Amniotic epithelial cell (primary cell): Measurements from ENCODE around the gene CARMIL1.

ENCODE experiments used
- DNase-seq: peaks from one replicate; pipeline ENCODE4 v3.0.0-alpha.2; 2010; ENCODE audit warnings: low read depth

The CARMIL1 gene

DNA sequence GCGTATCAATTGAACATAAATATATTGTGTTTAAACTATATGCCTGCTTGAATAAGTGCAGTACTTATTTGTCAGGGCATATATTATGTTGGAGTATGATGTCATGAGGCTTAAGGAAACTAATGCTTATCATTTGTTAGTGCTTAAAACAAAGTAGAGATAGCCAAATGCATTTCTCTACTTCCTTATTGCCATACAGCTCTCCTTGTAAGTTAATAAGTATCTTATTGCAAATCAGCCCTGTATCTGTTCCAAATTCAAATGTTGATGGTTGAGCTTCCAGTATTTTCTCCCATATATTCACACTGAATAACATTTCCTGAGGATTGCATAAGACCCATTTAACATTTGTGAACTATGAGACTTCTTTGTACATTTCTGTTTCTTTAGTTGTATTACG lies 57.8 kb downstream of the CARMIL1 start:
- no peak for DNase-seq

DNA sequence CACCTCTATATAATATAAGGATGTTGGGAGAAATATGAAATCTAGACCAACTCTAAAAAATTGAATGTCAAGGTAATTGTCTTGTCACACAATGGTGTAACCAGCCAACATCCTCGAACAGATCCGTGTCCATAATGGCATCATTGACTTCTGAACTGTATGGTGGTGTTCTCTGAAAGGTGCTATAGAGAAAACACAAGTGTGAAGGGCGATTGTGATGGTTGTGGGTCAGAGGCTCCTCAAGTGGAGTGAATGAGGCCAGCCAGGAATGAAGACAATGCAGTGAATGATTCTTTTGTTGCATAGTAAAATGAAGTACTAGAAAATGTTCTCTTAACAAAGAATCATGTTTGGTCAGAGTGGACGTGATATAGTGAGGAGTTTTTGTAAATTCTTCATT lies 58.3 kb downstream of the CARMIL1 start:
- no peak for DNase-seq

DNA sequence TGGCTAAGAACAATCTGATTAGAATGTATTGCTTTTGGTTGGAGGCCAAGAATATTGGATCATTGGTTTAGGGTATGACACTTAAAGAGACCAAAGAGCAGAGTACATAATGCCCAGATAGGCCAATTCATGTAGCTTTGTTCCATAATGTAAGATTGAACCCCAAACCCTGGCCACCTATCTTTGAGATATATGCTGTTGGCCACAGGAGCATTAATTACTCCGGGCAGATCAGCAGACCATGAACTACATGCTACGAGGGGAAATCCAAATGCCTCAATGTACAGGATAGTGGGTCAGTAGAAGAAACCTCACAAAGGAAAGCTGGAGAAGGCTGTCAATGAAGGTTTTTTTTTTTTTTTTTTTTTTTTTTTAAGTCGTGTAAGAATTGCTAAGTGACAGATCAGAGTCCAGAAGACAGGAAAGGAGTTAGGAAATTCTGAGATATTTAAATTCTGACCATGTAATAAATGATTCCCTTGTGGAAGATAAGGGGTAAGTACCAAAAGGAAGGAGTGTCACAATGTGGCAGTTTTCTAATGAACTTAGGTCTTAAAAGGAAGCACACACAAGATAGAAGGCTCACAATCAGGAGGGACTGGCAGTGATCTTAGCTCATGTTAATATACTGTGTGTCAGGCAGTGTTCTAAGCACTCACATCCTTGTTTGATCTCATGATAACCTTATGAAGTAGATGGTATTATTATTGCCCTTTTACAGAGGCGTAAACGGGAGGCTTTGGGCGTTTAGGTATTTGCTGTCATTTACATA lies 61.4 kb downstream of the CARMIL1 start:
- DNase-seq, result no peak

DNA sequence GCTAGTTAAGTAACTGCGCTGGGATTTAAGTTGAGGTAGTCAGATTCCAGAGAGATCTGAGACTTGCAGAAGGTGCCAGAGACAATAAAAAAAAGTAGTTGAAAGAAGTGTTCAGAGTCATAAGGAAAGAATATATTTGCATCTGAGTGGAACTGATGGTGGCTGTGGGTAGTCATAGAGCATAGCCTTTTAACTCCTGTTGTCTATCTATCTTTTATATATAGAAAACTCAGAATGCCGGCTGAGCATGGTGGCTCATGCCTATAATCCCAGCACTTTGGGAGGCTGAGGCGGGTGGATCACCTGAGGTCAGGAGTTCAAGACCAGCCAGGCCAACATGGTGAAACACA lies 62.0 kb downstream of the CARMIL1 start:
- no peak for DNase-seq

DNA sequence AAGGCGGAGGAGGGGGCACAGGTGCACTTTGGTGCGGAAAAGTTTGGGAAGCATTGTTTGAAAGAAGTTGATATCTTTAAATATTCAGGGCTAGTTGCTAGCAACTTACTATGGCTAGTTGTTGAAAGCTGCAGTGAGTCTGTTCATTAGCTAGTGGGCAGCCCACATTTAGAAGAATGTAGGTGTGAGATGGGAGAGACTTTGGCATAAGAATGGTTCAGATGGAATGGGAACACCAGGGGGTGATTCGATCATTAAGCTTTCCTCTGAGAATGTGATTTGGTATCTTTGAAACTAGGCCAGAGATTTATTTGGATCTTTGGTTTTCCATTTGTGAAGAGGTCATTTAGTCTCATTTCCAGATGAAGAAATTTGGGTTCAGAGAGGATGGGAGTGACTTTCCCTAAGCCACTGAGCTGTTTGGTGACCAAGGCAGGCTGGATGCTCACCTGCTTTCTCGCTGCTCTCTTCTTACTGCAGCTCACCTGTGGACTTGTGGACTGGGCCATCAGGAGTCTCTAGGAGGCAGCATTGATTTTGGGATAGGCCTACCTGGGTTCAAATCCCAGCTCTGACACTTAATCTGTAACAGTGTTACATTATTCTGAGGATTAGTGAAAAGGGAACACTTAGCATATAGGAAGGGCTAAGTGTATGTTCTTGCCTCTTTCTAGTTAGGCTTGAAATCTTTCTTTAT lies 62.9 kb downstream of the CARMIL1 start:
- no peak for DNase-seq

DNA sequence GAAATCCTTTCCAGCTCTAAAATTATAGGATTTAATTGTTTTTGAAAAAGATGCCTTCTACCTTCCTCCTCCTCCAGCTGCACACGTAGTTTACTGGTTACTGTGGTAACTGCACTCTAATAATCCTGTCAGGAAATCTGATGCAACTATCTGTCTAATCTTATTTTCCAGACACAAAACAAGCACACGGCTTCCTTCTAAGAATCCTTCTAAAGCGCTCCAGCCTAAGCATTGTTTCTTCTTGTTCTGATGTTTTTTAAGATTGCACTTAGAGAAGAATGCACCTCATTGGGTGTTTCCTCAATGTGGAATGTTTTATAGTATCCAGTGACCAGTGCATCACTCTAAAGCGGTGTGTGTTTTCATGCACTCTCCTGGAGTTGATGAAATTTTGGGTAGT lies 63.6 kb downstream of the CARMIL1 start:
- DNase-seq, result peak; percentile 75

DNA sequence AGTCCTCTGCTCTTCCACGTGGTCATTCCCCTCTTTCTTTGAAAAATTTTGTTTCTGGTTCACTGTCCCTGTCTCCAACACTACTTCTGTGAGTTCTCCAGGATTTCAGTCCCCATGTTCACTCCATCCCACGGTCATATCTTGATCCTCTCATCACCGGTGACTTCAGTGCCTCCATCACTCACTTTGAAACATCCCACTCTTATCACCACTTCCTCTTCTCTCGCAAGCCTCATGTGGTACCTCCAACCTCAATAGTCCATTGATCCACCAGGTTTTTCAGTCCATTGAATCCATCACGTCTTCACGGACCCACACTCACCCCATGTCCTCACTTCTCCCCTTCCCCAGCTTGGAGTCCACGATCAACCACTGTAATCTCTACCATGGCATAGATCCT lies 64.8 kb downstream of the CARMIL1 start:
- no peak for DNase-seq

DNA sequence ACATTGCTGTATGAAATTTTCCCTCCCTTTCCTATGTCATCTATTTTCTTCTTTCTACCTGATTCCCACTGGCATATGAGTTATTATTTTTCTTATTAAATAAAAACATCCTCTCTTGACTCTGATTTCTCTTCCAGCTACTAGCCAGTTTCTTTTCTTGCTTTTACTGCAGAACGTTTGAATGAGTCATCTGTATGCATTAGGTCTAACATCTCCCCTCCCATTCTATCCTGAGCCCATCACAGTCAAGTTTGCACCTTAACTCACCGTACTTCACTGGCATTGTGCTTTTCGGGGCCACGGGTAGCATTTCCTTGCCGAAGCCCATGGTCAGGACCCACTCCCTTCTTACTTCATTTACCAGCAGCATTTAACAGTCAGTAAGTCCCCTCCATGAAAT lies 65.7 kb downstream of the CARMIL1 start:
- no peak for DNase-seq

DNA sequence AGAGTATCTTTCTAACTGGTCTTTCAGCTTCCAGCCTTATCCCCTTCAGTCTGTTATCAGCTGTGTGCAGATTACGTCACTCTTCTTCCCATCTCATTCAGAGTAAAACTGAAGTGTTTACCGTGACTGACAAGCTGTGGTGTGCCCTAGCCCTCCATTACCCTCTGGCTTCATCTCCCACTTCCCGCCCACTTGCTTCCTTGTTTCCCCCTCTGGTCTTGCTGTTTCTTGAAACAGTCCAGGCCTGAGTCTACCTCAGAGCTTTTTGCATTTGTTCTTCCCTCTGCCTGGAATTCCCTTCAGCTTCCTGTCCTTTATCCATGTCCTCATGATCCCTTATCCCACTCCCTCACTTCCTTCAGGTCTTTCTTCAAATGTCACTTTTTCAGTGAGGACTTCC lies 66.9 kb downstream of the CARMIL1 start:
- peak; percentile 58 for DNase-seq

DNA sequence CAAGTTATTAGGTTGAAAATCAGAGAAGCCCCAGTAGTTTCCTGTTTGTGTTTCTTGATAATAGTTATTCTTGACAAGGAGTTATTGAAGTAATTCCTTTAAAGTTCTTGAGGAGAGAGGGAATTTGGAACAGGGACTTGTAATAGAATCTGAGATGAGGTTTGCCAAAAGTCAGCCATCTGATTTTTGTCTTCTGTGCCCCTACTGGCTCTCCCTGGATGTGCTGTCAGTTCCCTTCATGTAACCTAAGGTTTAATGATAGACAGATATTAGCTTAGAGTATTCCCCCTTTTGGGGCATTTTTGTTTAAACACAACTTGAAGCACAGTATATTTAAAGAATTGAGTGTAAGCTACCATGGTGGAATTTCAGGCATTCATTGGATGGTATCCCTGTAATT lies 71.4 kb downstream of the CARMIL1 start:
- no peak for DNase-seq

DNA sequence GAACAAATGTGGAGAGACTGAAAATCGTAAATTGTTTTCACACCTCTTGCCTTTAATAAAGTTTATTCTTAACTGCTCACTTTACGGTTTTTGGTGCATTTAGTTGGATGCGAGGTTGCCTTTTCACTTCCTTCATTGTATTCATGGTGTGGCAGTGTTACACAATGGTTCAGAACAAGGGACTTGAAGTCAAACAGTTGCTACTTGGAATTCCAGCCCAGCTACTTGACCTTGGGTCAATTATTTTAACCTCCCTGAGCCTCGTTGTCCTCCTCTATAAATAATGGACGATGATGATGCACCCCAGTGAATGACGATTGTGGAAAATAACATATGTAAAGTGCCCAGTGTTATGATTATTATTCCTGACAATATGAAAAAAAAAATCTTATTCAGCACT lies 72.3 kb downstream of the CARMIL1 start:
- DNase-seq, result no peak

DNA sequence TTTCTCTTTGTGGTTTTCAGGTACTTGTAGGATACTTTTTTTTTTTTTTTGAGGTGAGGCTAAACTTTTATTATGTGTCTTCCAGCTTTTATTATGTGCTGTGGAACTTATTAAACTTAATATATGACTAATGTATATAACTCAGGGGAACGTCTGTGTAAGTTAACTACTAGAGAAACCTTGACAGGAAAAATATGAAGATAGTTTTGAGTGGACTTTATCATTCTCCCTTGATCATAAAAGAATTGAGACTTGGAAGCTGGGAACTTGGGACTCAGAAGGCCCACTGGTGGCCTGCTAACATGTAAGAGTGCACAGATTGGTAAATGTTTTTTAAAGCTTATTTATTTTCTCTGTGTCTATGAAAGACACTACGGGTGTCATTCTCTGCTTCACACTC lies 73.1 kb downstream of the CARMIL1 start:
- DNase-seq, result no peak

DNA sequence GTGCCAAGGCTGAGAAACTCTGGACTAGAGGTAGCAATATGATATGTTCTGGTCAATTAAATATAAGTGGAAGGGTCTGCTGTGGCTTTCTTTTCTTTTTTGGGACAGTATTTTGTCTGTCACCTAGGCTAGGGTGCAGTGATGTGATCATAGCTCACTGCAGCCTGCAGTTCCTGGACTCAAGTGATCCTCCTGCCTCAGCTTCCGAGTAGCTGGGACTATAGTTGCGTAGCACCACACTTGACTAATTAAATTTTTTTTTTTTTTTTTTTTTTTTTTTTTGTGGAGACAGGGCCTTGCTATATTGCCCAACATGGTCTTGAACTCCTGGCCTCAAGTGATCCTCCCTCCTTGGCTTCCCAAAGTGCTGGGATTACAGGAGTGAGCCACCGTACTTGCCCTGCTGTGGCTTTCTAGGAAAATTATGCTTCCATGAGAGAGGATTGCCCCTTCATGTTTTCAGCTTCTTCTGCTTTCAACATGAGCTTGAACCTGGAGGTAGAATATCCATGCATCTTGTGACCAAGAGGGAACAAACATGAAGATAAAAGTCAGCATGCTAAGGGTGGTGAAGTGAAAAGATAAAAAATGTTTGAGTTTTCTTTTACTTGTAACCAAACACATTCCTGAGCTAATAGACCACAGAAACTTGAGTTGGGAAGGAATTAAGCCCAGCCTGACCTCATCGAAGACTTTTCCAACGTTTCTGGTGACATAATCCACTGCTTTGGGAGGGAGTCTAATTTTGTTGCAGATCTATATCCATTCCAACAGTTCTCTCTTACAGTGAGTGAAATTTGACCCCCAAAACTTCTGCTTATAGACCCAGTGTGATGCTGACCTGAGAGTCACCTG lies 75.1 kb downstream of the CARMIL1 start:
- peak; percentile 28 for DNase-seq

DNA sequence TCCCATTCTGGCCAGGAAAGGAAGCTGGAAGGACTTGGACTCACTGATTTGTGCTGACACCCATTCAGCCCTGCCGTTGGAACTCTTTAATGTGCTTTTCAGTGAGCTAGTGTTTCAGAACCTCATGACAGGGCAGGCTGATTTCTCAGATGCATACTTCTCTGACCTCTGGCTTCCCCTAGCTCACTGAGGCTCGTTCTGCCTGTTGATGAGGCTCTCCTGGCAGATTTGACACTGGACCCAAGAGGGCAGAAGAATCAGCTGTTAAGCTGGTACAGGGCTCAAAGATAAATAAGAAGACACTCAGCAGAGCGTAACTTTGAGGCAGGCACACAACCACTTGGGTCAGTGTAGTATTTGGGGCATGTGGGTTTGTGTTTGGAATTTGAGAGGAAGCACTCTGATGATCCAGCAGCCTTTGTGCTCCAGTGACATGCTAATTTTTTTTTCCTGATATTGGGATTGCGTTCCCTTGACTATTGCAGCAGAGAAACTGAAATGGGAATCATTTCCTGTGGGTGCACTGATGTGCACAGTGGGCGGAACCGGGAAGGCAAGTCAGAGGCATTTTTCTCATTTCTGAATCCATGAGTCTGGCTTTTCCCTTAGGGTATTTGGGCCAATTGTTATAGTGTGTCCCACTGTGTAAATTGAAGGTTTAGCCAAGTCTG lies 80.2 kb downstream of the CARMIL1 start:
- DNase-seq, result peak; percentile 34

DNA sequence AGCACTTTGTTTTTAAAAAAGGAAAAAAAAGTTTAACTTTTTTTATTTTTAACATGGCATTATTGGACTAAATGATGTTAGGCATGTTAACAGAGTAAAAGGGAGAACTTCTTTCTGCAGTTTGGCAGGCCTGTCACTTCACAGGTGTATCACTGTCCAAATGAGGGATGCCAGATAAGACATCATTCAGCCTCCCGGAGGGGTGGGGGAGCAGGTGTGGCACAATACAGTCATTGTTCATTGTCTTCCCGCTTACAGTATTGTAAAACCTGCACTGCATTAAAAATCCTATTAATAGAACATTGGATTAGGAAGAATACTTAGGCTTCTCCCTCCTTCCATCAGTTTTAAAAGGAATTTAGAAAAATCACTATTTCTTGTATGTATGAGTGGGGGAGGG lies 80.7 kb downstream of the CARMIL1 start:
- DNase-seq, result no peak

DNA sequence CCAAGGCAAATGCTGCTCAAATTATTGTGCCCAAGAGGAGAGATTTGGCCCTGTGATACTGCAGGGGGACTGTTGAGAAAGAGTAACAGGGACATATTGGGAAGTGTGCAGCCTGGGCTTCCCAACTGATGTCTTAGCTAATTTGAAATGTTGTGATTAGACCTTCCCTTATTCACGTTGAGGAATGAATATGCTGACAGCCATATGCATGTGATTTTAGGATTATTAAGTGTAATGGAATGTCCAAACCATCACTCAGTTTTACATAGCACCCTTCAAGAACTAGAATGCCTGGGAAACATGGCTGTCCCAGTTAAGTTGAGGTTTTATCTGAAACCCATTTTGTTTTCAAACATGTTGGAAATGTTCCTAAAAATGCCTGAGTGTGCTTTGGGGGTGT lies 81.4 kb downstream of the CARMIL1 start:
- DNase-seq, result peak; percentile 72

DNA sequence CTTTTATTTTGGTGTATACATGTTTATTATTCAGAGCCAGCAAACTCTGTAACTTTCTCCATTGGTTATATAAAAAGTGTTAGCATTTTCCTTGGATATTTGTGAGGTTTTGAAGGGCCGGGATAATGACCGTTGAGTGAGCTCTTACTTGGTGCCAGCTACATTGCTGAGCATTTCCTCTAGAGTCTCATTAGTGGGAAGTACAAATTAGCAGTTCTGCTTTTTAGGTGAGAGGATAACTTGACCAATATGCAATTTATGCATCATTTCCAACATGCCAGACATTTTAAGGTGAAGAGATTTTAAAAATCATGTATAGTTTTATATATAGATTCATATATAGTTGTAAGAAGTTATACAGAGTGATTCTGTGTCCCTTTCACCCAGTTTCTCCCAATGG lies 84.3 kb downstream of the CARMIL1 start:
- no peak for DNase-seq

DNA sequence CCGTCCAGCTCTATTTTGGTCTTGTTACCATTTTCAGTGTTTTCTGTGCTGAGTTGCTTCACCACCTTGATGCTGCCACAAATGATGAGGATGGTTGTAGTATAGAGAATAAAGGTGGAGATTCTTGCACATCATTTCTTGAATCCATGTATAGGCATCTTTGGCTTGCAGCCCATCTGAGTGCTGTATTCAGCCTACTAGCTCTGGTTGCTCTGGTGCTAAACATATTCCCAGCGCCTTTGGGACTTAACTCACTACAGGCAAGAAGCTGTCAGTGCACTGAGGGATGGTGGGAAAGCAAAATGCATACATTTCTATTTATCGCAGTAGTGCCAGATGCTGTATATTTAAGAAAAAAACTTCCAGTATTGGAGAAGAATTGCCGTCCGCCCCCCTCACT lies 86.0 kb downstream of the CARMIL1 start:
- no peak for DNase-seq

DNA sequence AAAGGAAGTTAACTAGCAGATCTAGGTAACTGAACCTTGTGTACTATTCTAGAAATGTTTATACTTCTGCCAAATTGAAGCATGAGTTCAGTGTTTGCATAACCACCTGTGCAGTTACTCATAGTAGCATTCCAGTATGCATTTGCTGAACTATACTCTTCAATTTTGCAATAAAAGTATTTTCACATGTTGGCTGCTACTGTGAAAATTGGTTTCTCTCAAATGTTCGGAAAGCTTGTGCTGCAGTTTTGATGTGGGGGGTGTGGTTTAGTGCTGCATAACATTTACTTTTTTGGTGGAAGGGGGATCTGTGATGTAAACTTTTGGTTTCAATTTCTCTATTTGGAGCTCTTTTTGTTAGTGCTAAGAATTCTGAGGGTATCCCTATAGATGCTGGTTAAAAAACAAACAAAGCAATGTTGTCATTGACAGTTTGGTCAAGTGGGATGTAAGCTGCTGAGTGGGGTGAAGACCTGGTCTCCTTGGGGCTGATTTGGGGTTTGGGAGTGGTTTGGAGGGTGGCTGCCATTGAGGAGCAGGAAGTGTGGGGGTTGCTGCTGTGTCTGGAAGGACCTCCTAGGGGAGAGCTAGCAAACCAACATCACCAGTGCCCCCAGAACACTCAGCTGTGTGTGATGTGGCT lies 87.8 kb downstream of the CARMIL1 start:
- DNase-seq, result peak; percentile 9

DNA sequence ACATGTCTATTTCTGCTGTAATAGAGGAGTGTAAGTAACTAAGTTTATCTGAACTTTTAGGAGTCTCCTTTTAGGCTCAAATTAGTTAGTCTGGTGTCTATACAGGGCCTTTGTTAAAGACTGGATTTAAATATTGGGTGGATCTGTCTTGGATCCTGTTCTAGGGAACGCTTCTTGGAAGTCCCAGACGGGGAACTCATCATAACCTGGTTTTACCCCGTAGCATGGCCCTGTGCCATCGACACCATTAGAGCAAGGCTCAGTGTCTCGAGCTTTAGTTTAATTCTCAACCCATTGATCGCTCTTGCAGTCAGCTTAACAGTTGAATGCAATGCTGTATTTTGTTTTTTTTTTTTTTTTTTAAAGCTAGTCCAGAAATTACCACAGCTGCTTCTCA lies 89.9 kb downstream of the CARMIL1 start:
- no peak for DNase-seq

DNA sequence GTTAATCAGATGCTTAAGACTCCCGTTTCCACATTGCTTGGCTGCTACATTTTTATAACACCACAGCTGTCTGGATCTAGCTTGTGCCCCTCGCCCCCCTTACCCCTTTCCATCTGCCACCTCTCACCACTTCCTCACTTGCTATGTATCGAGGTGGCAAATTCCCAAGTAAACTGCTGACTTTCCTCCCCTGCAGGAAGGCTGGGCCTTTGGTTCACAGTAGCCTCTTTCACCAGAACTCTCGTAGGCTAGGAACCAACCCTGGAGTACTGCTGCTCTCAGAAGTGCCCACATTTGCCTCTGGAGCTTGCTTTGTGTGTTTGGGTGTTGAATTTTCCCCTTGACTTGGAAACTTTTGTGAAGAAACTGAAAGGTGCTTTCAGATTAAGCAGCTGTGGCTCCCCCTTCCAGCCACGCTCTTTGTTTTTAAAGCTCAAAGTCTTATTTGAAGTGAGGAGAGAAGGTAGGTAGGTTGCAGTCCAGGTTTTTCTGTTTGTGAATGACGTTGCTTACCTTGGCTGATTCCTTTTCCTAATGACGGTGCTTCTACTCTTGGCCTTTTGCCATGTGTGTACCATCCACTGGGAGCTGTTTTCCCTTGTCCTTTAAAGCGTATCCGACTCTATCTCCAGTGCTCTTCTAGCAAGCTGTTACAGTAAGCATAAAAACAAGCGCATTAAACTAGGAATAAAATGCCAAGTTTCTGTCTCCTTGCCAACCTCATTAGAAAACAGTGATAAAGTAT lies 90.4 kb downstream of the CARMIL1 start:
- no peak for DNase-seq
